Bronchial epithelial cell (primary cell): ENCODE results near the gene SULF2. TPM values are rescaled to one million over a fixed set of nuclear protein-coding genes. Genes with fewer than 3 reads are reported as not detected.

Experiments
- DNase-seq: peaks from one replicate; pipeline ENCODE4 v3.0.0-alpha.2; 2010; ENCODE audit warnings: low read depth
- FAIRE-seq: peaks from 2 replicates; lab custom pipeline; 2011; peaks lifted over from hg19 to GRCh38; lab: Jason Lieb, UNC
- H3K27me3 ChIP-seq: 2 replicates; pipeline ENCODE4 v1.5.1; 2011; ENCODE audit warnings: low read length; ENCODE audit not compliant: control insufficient read depth, insufficient read depth
- H3K36me3 ChIP-seq: 2 replicates; pipeline ENCODE4 v1.5.1; 2011; ENCODE audit warnings: low read length; ENCODE audit not compliant: control insufficient read depth, insufficient read depth
- H3K4me3 ChIP-seq: 2 replicates; pipeline ENCODE4 v1.5.1; 2011; ENCODE audit warnings: mild to moderate bottlenecking, low read depth, low read length, control low read depth
- CTCF ChIP-seq: IDR thresholded peaks from 2 replicates; pipeline ENCODE4 v1.5.1; 2011; ENCODE audit warnings: mild to moderate bottlenecking, moderate library complexity, low read length, control low read depth, inconsistent platforms; ENCODE audit not compliant: insufficient read depth, severe bottlenecking
- total RNA-seq: library from RNA; depleted of rRNA; stranded (reverse); fragments of >200 nt; gene quantifications from 2 replicates; pipeline ENCODE4 v1.2.1, GENCODE V29; 2014

SULF2 gene
- total RNA-seq, 1 donor from 2014 or later: 31.6 TPM

GRCh38 chr20:47610945-47611250 is 174.4 kb downstream of the SULF2 start:
- Histone ChIP-seq H3K4me3 (no peak overlapping the region), H3K36me3 (no peaks in the 10 kb centered on the region), H3K27me3 (no peaks in the 10 kb centered on the region)
- no peak for DNase-seq
- FAIRE-seq: no peak
- TF ChIP-seq CTCF: no peak

GRCh38 chr20:47610247-47610944 is 174.9 kb downstream of the SULF2 start:
- TF ChIP-seq CTCF: no peak
- Histone ChIP-seq H3K27me3 (no peaks in the 10 kb centered on the region), H3K4me3 (no peak overlapping the region), H3K36me3 (no peaks in the 10 kb centered on the region)
- DNase-seq: peak; percentile 83
- FAIRE-seq: no peak

GRCh38 chr20:47609001-47609400 is 176.3 kb downstream of the SULF2 start:
- Histone ChIP-seq H3K27me3 (no peaks in the 10 kb centered on the region), H3K36me3 (no peaks in the 10 kb centered on the region), H3K4me3 (no peak overlapping the region)
- DNase-seq: no peak
- TF ChIP-seq CTCF: no peak
- no peak for FAIRE-seq
